SK-N-SH (cell line): ENCODE results near the gene MICAL2. TPM values are rescaled to one million over a fixed set of nuclear protein-coding genes. Genes with fewer than 3 reads are reported as not detected.

Source experiments
- CTCF ChIA-PET: fragments of 300-600, 350-600 bp; formaldehyde crosslinking; extraction: SDS; loops from one replicate; lab custom pipeline; 2021; lab: Yijun Ruan, JAX
- POLR2A ChIA-PET: fragments of 350-600 bp; sonication (Branson Sonifier 250); formaldehyde crosslinking; extraction: SDS; loops from one replicate; lab custom pipeline; 2020; ENCODE audit warnings: antibody characterized with exemption, inconsistent platforms; lab: Yijun Ruan, JAX
- DNase-seq: peaks from one replicate; pipeline ENCODE4 v3.0.0; 2012
- H2AFZ ChIP-seq: fragments of 200-600 bp; sonication (generic); 2 replicates; pipeline ENCODE4 v1.8.1; 2016; ENCODE audit warnings: antibody characterized with exemption, mild to moderate bottlenecking, low read depth
- H3F3A ChIP-seq: fragments of 200-600 bp; sonication (generic); replicated peaks from 2 replicates; pipeline ENCODE3; 2016; ENCODE audit warnings: antibody characterized with exemption, mild to moderate bottlenecking; ENCODE audit not compliant: insufficient read depth
- H3K27ac ChIP-seq, 2 experiments: fragments of 200-500 bp in 1 of 2; fragments of 200-600 bp in 1 of 2; sonication (Bioruptor generic) in 1 of 2; sonication (generic), shearing (Covaris generic) in 1 of 2; 2 replicates each; pipeline versions ENCODE4 v1.5.1 to v1.6.1; 2014 to 2016; ENCODE audit warnings: low read depth in 2 of 2, inconsistent platforms in 1 of 2, low read length in 1 of 2, mild to moderate bottlenecking in 1 of 2, mixed read lengths in 1 of 2
- H3K27me3 ChIP-seq: fragments of 200-600 bp; sonication (generic), shearing (Covaris generic); 2 replicates; pipeline ENCODE4 v1.6.1; 2016; ENCODE audit warnings: mixed run types; ENCODE audit not compliant: insufficient read depth
- H3K36me3 ChIP-seq, 2 experiments: fragments of 200-500 bp in 1 of 2; fragments of 200-600 bp in 1 of 2; sonication (Bioruptor generic) in 1 of 2; sonication (generic) in 1 of 2; replicated peaks in 1 of 2; 2 replicates each; pipeline versions ENCODE3 to v1.5.1; 2014 to 2016; ENCODE audit warnings: low read length in 1 of 2, mild to moderate bottlenecking in 1 of 2; ENCODE audit not compliant: insufficient read depth in 2 of 2, control insufficient read depth in 1 of 2
- H3K4me1 ChIP-seq, 2 experiments: fragments of 200-500 bp in 1 of 2; fragments of 200-600 bp in 1 of 2; sonication (Bioruptor generic) in 1 of 2; sonication (generic), shearing (Covaris generic) in 1 of 2; 2 replicates each; pipeline versions ENCODE4 v1.5.1 to v1.6.1; 2014 to 2016; ENCODE audit warnings: low read depth in 1 of 2, low read length in 1 of 2, mixed run types in 1 of 2; ENCODE audit not compliant: insufficient read depth in 2 of 2, control insufficient read depth in 1 of 2
- H3K4me2 ChIP-seq: fragments of 200-600 bp; sonication (generic), shearing (Covaris generic); 2 replicates; pipeline ENCODE4 v1.6.1; 2017; ENCODE audit warnings: mixed run types
- H3K4me3 ChIP-seq, 2 experiments: fragments of 200-500 bp in 1 of 2; fragments of 200-600 bp in 1 of 2; sonication (Bioruptor generic) in 1 of 2; sonication (generic), shearing (Covaris generic) in 1 of 2; 2 replicates each; pipeline versions ENCODE4 v1.5.1 to v1.8.1; 2014 to 2016; ENCODE audit warnings: low read depth in 2 of 2, inconsistent platforms in 1 of 2, low read length in 1 of 2, mild to moderate bottlenecking in 1 of 2, mixed read lengths in 1 of 2, moderate library complexity in 1 of 2
- H3K79me2 ChIP-seq: fragments of 200-600 bp; sonication (generic); 2 replicates; pipeline ENCODE4 v1.8.1; 2017; ENCODE audit warnings: mild to moderate bottlenecking; ENCODE audit not compliant: insufficient read depth
- H3K9ac ChIP-seq: fragments of 200-600 bp; sonication (generic); 2 replicates; pipeline ENCODE4 v1.6.1; 2017; ENCODE audit warnings: mixed run types
- H3K9me2 ChIP-seq: fragments of 200-600 bp; sonication (generic); 2 replicates; pipeline ENCODE4 v1.6.1; 2017; ENCODE audit warnings: mixed run types
- H3K9me3 ChIP-seq: fragments of 200-600 bp; sonication (generic); 2 replicates; pipeline ENCODE4 v1.6.1; 2017; ENCODE audit warnings: mixed run types, mild to moderate bottlenecking, moderate library complexity
- H4K20me1 ChIP-seq: fragments of 200-600 bp; sonication (generic); 2 replicates; pipeline ENCODE4 v1.6.1; 2017; ENCODE audit warnings: mild to moderate bottlenecking, mixed run types; ENCODE audit not compliant: insufficient read depth
- ELF1 ChIP-seq: IDR thresholded peaks from 2 replicates; pipeline ENCODE4 v1.4.0; 2012
- FOSL2 ChIP-seq: IDR thresholded peaks from 2 replicates; pipeline ENCODE4 v1.4.0; 2012; ENCODE audit warnings: low read depth, mild to moderate bottlenecking, moderate library complexity, borderline replicate concordance
- FOXJ3 ChIP-seq: sonication (generic); formaldehyde crosslinking; IDR thresholded peaks from 2 replicates; pipeline ENCODE4 v1.5.1; 2020; ENCODE audit warnings: mild to moderate bottlenecking, missing genetic modification reagents
- GABPA ChIP-seq: IDR thresholded peaks from 2 replicates; pipeline ENCODE4 v1.4.0; 2012; ENCODE audit warnings: low read depth, mild to moderate bottlenecking
- GATA2 ChIP-seq: sonication (generic); formaldehyde crosslinking; IDR thresholded peaks from 2 replicates; pipeline ENCODE4 v1.5.0; 2020; ENCODE audit warnings: mild to moderate bottlenecking, missing genetic modification reagents
- IRF3 ChIP-seq: fragments of 150-350 bp; IDR thresholded peaks from 2 replicates; pipeline ENCODE4 v1.6.1; 2016; ENCODE audit warnings: mild to moderate bottlenecking, low read depth, low read length
- JUND ChIP-seq: IDR thresholded peaks from 2 replicates; pipeline ENCODE4 v1.4.0; 2012
- MAX ChIP-seq: IDR thresholded peaks from 2 replicates; pipeline ENCODE4 v1.4.0; 2012; ENCODE audit warnings: low read depth
- MXI1 ChIP-seq: IDR thresholded peaks from 2 replicates; pipeline ENCODE4 v1.6.1; 2012; ENCODE audit warnings: mild to moderate bottlenecking, low read depth, low read length, improper control_type of control experiment
- NFIC ChIP-seq: IDR thresholded peaks from 2 replicates; pipeline ENCODE4 v1.4.0; 2012; ENCODE audit warnings: borderline replicate concordance
- NRF1 ChIP-seq: IDR thresholded peaks from 2 replicates; pipeline ENCODE4 v1.6.1; 2012; ENCODE audit warnings: low read depth, mild to moderate bottlenecking, low read length
- PBX3 ChIP-seq: IDR thresholded peaks from 2 replicates; pipeline ENCODE4; 2012
- POLR2AphosphoS5 ChIP-seq: IDR thresholded peaks from 2 replicates; pipeline ENCODE4 v1.6.1; 2012; ENCODE audit warnings: low read depth, low read length
- RAD21 ChIP-seq: IDR thresholded peaks from 2 replicates; pipeline ENCODE4 v1.6.1; 2012; ENCODE audit warnings: mild to moderate bottlenecking, low read length
- REST ChIP-seq: IDR thresholded peaks from 2 replicates; pipeline ENCODE4 v1.6.1; 2012; ENCODE audit warnings: mild to moderate bottlenecking, low read depth, low read length, moderate library complexity
- RXRA ChIP-seq: IDR thresholded peaks from 2 replicates; pipeline ENCODE4 v1.4.0; 2012; ENCODE audit warnings: low read depth, mild to moderate bottlenecking, borderline replicate concordance
- SMC3 ChIP-seq: IDR thresholded peaks from 2 replicates; pipeline ENCODE4 v1.6.1; 2012; ENCODE audit warnings: low read depth, low read length, improper control_type of control experiment
- TAF1 ChIP-seq: IDR thresholded peaks from 2 replicates; pipeline ENCODE4 v1.6.1; 2012; ENCODE audit warnings: low read depth, mild to moderate bottlenecking, low read length, moderate library complexity, borderline replicate concordance
- TCF12 ChIP-seq: IDR thresholded peaks from 2 replicates; pipeline ENCODE4 v1.4.0; 2012
- YY1 ChIP-seq: IDR thresholded peaks from 2 replicates; pipeline ENCODE4 v1.4.0; 2012; ENCODE audit warnings: low read depth, mild to moderate bottlenecking
- ZBTB33 ChIP-seq: IDR thresholded peaks from 2 replicates; pipeline ENCODE4 v1.4.0; 2012; ENCODE audit warnings: low read depth, borderline replicate concordance
- WGBS: methylation state at CpG from one replicate; pipeline ENCODE4 v1.1.6; 2017; ENCODE audit warnings: low lambda C conversion rate; 5-methylcytosine and 5-hydroxymethylcytosine counted together
- polyA plus RNA-seq, 3 experiments: library from polyadenylated mRNA; depleted of rRNA; stranded (reverse); fragments of >200 nt; gene quantifications; 2 replicates each; pipeline ENCODE4 v1.2.3, GENCODE V29; 2012

Gene MICAL2
- polyA plus RNA-seq, 1 of the 3 experiments (the other 2 are of a cell fraction) = 54.6 TPM

- H4K20me1 ChIP-seq = no peaks in the 10 kb centered on the region
- no peaks in the 10 kb centered on the region for H3K9me2 ChIP-seq
- H3K27ac ChIP-seq = peak overlapping the region in 1 of 2 experiments; percentile 59; a peak in 2 of 4 replicates
- peaks cover 8 to 20% of the 10 kb centered on the region in 2 experiments; a peak in 3 of 4 replicates for H3K4me1 ChIP-seq
- no peak overlapping the region for H3K4me3 ChIP-seq
- H3K9me3 ChIP-seq = no peaks in the 10 kb centered on the region
- CTCF ChIA-PET = interaction anchor here (0.6 kb wide), 1 partner anchor 22 kb away, joined by 3 read pairs; no protein-coding TSS in a partner anchor
- 93% methylated on average over 9 of the region's 9 CpGs for WGBS
- no peak for TF ChIP-seq GABPA
- no peak for TF ChIP-seq NFIC
- no peak for TF ChIP-seq TAF1
- TF ChIP-seq JUND = no peak
- TF ChIP-seq GATA2 (CRISPR knock-in tag) = no peak
- peaks cover 9% of the 10 kb centered on the region for H3F3A ChIP-seq
- H3K27me3 ChIP-seq = no peaks in the 10 kb centered on the region
- H2AFZ ChIP-seq = no peak overlapping the region
- peaks cover 52% of the 10 kb centered on the region for H3K79me2 ChIP-seq
- H3K36me3 ChIP-seq = peaks cover 42 to 66% of the 10 kb centered on the region in 2 experiments
- no peak for DNase-seq
- POLR2A ChIA-PET = no interaction called here
- no peak overlapping the region for H3K9ac ChIP-seq
- no peak overlapping the region for H3K4me2 ChIP-seq
Measured at GRCh38 chr11:12215181-12215593, 104.8 kb downstream of the MICAL2 start.

GRCh38 chr11:12216041-12216451 lies 105.7 kb downstream of the MICAL2 start:
- CTCF ChIA-PET = interaction anchor here (0.6 to 2.8 kb wide), 3 partner anchors 11 to 764 kb away, joined by 3 to 21 read pairs (median 5); no protein-coding TSS in a partner anchor
- Histone ChIP-seq H3K9me2 (no peaks in the 10 kb centered on the region), H3K4me3 (no peak overlapping the region), H2AFZ (no peak overlapping the region), H3K9ac (no peak overlapping the region), H3K4me2 (no peak overlapping the region), H3K9me3 (no peaks in the 10 kb centered on the region), H3K27ac (peak overlapping the region in 1 of 2 experiments; percentile 59; a peak in 2 of 4 replicates), H3K27me3 (no peaks in the 10 kb centered on the region), H3K4me1 (peaks cover 8 to 20% of the 10 kb centered on the region in 2 experiments; a peak in 3 of 4 replicates), H4K20me1 (no peaks in the 10 kb centered on the region), H3K36me3 (peaks cover 39 to 67% of the 10 kb centered on the region in 2 experiments), H3K79me2 (peaks cover 50% of the 10 kb centered on the region), H3F3A (peaks cover 9% of the 10 kb centered on the region)
- WGBS = 95% methylated on average over 10 of the region's 10 CpGs
- no peak for DNase-seq
- POLR2A ChIA-PET = no interaction called here
- TF ChIP-seq REST (no peak), YY1 (no peak), ELF1 (no peak), ZBTB33 (no peak), JUND (no peak), NFIC (no peak), PBX3 (no peak), TAF1 (no peak), MAX (no peak), SMC3 (no peak), TCF12 (no peak), RAD21 (no peak), IRF3 (no peak), FOSL2 (no peak), NRF1 (no peak), MXI1 (no peak), RXRA (no peak), POLR2AphosphoS5 (no peak), FOXJ3 (CRISPR knock-in tag) (no peak)
